Measurements from ENCODE around the gene C5orf22.

DNA sequence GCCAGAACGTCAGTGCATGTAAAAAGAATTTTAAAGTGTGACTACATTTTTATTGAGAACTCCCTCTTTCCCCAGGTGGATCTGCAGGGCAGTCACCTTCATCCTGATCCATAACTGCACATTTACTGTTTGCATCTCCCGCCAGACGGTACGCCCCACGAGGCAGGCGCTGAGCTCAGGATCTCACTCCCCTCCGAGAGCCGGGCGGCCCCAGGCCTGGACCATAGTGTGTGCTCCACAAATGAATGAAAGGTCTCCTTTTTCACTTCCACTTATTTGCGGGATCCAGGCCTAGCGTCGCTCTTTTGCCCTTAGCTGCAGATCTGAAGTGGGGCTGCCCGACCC lies 586 bp upstream of the C5orf22 start:
- TF ChIP-seq GATA2 (IDR thresholded peaks at IDR 0.05; ENCODE audit: low read depth, low read length): no peak
- no peak for TF ChIP-seq GATA3 (IDR thresholded peaks at IDR 0.05; ENCODE audit: low read depth, low read length)
